DND-41 (cell line): ENCODE measurements around the gene PEF1.

Experiments
- CTCF ChIP-seq: IDR thresholded peaks from 2 replicates; pipeline ENCODE4 v1.5.1; 2012; ENCODE audit warnings: borderline replicate concordance, low read length, moderate library complexity, mild to moderate bottlenecking; ENCODE audit not compliant: poor library complexity, severe bottlenecking; ENCODE audit errors: extremely low read depth
- EZH2 ChIP-seq: IDR thresholded peaks from 3 replicates; pipeline ENCODE4 v1.6.1; 2012; ENCODE audit warnings: borderline replicate concordance, low read depth, mild to moderate bottlenecking, moderate library complexity, low read length, inconsistent platforms; ENCODE audit not compliant: severe bottlenecking

- TF ChIP-seq CTCF (no peak), EZH2 (no peak)
Observed at GRCh38 chr1:31687601-31688000, 42.9 kb upstream of the PEF1 start.
